Activated CD8-positive, alpha-beta memory T cell treated with anti-CD3 and anti-CD28 coated beads, Interleukin-2, amount 50 U/mL, for 1 hour (primary cell): ENCODE measurements around the gene PIWIL4.

ENCODE experiments used
- DNase-seq: peaks from one replicate; pipeline ENCODE4 v3.0.0-alpha.2; 2020; ENCODE audit errors: extremely low read depth

PIWIL4 gene

GRCh38 chr11:94567181-94567670, at the start of gene PIWIL4:
PIWIL4 (plus strand) TSS chr11:94567368; CDS start chr11:94567519, 151 bp downstream.
- DNase-seq, result no peak

- no peak for DNase-seq
Observed at GRCh38 chr11:94518300-94518699, 48.9 kb upstream of the PIWIL4 start.

GRCh38 chr11:94519478-94520084, 47.6 kb upstream of the PIWIL4 start:
- DNase-seq, result no peak

GRCh38 chr11:94521684-94522083, 45.5 kb upstream of the PIWIL4 start:
- DNase-seq, result no peak

GRCh38 chr11:94524341-94524740, 42.8 kb upstream of the PIWIL4 start:
- DNase-seq, result no peak

- no peak for DNase-seq
Observed at GRCh38 chr11:94525546-94526324, 41.4 kb upstream of the PIWIL4 start.

GRCh38 chr11:94526645-94527438, 40.3 kb upstream of the PIWIL4 start:
- no peak for DNase-seq

- DNase-seq, result no peak
Observed at GRCh38 chr11:94528551-94528950, 38.6 kb upstream of the PIWIL4 start.

- no peak for DNase-seq
Observed at GRCh38 chr11:94532211-94532610, 35.0 kb upstream of the PIWIL4 start.

- DNase-seq, result no peak
Observed at GRCh38 chr11:94533206-94533605, 34.0 kb upstream of the PIWIL4 start.

GRCh38 chr11:94533696-94534630, 33.2 kb upstream of the PIWIL4 start:
- no peak for DNase-seq

- no peak for DNase-seq
Observed at GRCh38 chr11:94536386-94536785, 30.8 kb upstream of the PIWIL4 start.

GRCh38 chr11:94537031-94537600, 30.1 kb upstream of the PIWIL4 start:
- DNase-seq, result no peak

- DNase-seq, result no peak
Observed at GRCh38 chr11:94539420-94539819, 27.7 kb upstream of the PIWIL4 start.

GRCh38 chr11:94543695-94544645, 23.2 kb upstream of the PIWIL4 start, which contains the start of gene FUT4:
FUT4 (plus strand) TSS chr11:94543921; CDS start chr11:94544134, 213 bp downstream.
- peak; percentile 21 for DNase-seq

- no peak for DNase-seq
Observed at GRCh38 chr11:94544646-94545263, 22.4 kb upstream of the PIWIL4 start.

GRCh38 chr11:94545264-94546161, 21.7 kb upstream of the PIWIL4 start:
- no peak for DNase-seq

- no peak for DNase-seq
Observed at GRCh38 chr11:94546162-94546470, 21.1 kb upstream of the PIWIL4 start.
